Measurements from ENCODE around the gene USP17L29.
"Not testable (repeated sequence)": the region's sequence is repeated elsewhere in the genome, so short reads cannot be mapped to it uniquely, and the experiment has no call there.

The USP17L29 gene, protein sequence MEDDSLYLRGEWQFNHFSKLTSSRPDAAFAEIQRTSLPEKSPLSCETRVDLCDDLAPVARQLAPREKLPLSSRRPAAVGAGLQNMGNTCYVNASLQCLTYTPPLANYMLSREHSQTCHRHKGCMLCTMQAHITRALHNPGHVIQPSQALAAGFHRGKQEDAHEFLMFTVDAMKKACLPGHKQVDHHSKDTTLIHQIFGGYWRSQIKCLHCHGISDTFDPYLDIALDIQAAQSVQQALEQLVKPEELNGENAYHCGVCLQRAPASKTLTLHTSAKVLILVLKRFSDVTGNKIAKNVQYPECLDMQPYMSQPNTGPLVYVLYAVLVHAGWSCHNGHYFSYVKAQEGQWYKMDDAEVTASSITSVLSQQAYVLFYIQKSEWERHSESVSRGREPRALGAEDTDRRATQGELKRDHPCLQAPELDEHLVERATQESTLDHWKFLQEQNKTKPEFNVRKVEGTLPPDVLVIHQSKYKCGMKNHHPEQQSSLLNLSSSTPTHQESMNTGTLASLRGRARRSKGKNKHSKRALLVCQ

DNA sequence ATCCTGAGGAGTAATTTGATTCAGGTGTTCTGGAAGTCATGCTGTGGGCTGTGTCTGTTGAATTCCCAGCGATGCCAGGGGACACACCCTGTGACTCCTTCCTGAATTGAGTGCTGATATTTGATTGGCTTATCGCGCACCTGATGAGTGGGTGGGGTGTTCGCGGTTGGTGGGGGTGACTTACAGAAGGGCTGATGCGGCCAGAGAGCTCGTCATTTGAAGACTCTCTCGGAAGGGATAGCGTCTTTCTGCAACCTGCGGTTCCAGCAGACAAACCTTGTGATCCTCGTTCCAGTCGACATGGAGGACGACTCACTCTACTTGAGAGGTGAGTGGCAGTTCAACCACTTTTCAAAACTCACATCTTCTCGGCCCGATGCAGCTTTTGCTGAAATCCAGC lies at the start of gene USP17L29:
Gene USP17L29, plus strand, starts transcription at position 301 of the 400 bp plus-strand sequence. Its CDS starts 0 bp downstream, at position 301.
- DNase-seq: not testable (repeated sequence)

DNA sequence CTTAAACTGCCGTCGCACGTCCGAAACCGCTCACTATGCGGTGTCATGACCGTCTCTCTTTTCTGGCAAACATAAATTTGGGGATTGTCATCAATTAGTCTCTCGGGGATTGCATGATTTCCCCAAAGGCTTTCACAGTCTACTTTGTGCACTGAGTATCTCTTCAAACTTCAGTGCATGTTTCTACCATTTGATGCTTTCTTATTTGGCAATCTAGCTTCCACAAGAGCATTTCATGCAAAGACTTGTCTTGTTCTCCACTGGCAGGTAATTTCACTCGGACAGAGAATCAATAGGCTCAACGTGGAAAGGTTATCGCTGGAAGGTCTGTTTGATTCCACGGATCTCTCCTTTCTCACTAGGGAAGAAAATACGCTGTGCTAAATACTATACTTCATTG lies 29.2 kb upstream of the USP17L29 start:
- DNase-seq: not testable (repeated sequence)

DNA sequence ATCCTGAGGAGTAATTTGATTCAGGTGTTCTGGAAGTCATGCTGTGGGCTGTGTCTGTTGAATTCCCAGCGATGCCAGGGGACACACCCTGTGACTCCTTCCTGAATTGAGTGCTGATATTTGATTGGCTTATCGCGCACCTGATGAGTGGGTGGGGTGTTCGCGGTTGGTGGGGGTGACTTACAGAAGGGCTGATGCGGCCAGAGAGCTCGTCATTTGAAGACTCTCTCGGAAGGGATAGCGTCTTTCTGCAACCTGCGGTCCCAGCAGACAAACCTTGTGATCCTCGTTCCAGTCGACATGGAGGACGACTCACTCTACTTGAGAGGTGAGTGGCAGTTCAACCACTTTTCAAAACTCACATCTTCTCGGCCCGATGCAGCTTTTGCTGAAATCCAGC lies 28.6 kb upstream of the USP17L29 start, which contains the start of gene USP17L24:
Gene USP17L24, plus strand, starts transcription at position 301 of the 400 bp plus-strand sequence. Its CDS starts 0 bp downstream, at position 301.
- DNase-seq: not testable (repeated sequence)

DNA sequence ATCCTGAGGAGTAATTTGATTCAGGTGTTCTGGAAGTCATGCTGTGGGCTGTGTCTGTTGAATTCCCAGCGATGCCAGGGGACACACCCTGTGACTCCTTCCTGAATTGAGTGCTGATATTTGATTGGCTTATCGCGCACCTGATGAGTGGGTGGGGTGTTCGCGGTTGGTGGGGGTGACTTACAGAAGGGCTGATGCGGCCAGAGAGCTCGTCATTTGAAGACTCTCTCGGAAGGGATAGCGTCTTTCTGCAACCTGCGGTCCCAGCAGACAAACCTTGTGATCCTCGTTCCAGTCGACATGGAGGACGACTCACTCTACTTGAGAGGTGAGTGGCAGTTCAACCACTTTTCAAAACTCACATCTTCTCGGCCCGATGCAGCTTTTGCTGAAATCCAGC lies 23.8 kb upstream of the USP17L29 start, which contains the start of gene USP17L25:
Gene USP17L25, plus strand, starts transcription at position 301 of the 400 bp plus-strand sequence. Its CDS starts 0 bp downstream, at position 301.
- not testable (repeated sequence) for DNase-seq

DNA sequence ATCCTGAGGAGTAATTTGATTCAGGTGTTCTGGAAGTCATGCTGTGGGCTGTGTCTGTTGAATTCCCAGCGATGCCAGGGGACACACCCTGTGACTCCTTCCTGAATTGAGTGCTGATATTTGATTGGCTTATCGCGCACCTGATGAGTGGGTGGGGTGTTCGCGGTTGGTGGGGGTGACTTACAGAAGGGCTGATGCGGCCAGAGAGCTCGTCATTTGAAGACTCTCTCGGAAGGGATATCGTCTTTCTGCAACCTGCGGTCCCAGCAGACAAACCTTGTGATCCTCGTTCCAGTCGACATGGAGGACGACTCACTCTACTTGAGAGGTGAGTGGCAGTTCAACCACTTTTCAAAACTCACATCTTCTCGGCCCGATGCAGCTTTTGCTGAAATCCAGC lies 19.1 kb upstream of the USP17L29 start, which contains the start of gene USP17L26:
Gene USP17L26, plus strand, starts transcription at position 301 of the 400 bp plus-strand sequence. Its CDS starts 0 bp downstream, at position 301.
- DNase-seq: not testable (repeated sequence)

DNA sequence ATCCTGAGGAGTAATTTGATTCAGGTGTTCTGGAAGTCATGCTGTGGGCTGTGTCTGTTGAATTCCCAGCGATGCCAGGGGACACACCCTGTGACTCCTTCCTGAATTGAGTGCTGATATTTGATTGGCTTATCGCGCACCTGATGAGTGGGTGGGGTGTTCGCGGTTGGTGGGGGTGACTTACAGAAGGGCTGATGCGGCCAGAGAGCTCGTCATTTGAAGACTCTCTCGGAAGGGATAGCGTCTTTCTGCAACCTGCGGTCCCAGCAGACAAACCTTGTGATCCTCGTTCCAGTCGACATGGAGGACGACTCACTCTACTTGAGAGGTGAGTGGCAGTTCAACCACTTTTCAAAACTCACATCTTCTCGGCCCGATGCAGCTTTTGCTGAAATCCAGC lies 14.3 kb upstream of the USP17L29 start, which contains the start of gene USP17L5:
Gene USP17L5, plus strand, starts transcription at position 301 of the 400 bp plus-strand sequence. Its CDS starts 0 bp downstream, at position 301.
- not testable (repeated sequence) for DNase-seq

DNA sequence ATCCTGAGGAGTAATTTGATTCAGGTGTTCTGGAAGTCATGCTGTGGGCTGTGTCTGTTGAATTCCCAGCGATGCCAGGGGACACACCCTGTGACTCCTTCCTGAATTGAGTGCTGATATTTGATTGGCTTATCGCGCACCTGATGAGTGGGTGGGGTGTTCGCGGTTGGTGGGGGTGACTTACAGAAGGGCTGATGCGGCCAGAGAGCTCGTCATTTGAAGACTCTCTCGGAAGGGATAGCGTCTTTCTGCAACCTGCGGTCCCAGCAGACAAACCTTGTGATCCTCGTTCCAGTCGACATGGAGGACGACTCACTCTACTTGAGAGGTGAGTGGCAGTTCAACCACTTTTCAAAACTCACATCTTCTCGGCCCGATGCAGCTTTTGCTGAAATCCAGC lies 9.6 kb upstream of the USP17L29 start, which contains the start of gene USP17L27:
Gene USP17L27, plus strand, starts transcription at position 301 of the 400 bp plus-strand sequence. Its CDS starts 0 bp downstream, at position 301.
- not testable (repeated sequence) for DNase-seq

DNA sequence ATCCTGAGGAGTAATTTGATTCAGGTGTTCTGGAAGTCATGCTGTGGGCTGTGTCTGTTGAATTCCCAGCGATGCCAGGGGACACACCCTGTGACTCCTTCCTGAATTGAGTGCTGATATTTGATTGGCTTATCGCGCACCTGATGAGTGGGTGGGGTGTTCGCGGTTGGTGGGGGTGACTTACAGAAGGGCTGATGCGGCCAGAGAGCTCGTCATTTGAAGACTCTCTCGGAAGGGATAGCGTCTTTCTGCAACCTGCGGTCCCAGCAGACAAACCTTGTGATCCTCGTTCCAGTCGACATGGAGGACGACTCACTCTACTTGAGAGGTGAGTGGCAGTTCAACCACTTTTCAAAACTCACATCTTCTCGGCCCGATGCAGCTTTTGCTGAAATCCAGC lies 4.8 kb upstream of the USP17L29 start, which contains the start of gene USP17L28:
Gene USP17L28, plus strand, starts transcription at position 301 of the 400 bp plus-strand sequence. Its CDS starts 0 bp downstream, at position 301.
- not testable (repeated sequence) for DNase-seq

DNA sequence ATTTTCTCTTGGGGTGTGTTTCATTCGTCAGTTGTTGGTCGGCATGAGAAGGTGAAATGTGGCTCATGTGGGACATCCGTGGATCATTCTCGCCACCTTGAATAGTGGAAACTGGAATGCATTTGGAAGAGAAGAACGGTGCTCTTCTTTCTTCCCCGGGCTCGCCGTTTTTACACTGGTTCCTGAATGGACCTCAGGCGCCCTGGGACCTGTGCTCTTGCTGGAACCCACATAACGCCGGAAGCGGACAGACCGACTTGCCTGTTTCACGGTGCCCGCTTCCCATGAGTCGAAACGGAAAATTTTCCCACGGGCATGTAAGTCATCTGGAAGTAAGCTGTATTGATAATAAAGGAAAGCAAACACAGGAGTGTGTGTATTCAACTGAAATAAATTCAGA lies 2.6 kb upstream of the USP17L29 start:
- not testable (repeated sequence) for DNase-seq

DNA sequence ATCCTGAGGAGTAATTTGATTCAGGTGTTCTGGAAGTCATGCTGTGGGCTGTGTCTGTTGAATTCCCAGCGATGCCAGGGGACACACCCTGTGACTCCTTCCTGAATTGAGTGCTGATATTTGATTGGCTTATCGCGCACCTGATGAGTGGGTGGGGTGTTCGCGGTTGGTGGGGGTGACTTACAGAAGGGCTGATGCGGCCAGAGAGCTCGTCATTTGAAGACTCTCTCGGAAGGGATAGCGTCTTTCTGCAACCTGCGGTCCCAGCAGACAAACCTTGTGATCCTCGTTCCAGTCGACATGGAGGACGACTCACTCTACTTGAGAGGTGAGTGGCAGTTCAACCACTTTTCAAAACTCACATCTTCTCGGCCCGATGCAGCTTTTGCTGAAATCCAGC lies 9.4 kb downstream of the USP17L29 start, which contains the start of gene USP17L30:
Gene USP17L30, plus strand, starts transcription at position 301 of the 400 bp plus-strand sequence. Its CDS starts 0 bp downstream, at position 301.
- DNase-seq: not testable (repeated sequence)

DNA sequence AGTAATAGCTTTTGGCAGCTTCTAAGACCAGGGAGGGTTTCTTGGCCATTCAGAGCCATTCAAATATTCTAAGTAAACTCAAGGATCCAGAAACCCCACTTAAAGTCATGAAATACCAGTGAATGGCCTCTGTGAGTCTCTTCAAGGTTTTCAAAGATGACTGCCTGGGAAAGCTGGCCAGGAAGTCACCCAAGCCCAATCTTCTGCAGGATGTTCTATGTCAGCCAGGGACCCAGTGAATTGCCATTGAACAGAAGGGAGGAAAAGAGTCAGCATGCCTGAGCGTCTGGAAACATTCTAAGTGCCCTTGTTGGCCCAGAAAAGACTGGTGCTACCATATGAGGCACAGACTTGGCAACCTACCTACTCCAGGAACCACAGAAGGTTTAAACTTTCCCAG lies 26.4 kb downstream of the USP17L29 start:
- DNase-seq: not testable (repeated sequence)

DNA sequence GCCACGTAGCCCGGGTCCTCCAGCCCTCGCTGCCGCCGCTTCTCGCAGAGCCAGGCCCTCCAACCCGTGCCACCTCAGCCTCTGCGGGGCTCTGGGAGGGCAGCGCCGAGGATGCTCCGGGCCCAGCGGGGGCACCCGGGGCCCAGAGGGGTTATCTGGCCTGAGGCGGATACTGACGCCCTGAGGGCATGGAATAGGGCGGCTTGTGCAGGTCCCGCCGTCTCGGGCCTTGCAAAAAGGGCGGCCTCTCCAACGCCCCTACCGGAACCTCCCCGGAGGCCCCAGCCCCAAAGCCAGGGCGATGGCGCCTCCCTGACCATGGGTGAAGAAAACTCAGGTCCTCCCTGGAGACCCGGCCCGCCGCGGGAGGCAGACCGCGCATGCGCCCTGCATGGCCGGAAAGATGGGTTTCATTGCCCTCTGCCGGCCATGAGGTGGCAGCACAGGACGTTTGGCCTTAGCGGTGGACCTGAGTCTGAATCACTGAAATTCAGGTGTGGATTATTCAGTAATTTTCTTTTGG lies 27.6 kb downstream of the USP17L29 start:
- peak; percentile 67 to 69 for DNase-seq

DNA sequence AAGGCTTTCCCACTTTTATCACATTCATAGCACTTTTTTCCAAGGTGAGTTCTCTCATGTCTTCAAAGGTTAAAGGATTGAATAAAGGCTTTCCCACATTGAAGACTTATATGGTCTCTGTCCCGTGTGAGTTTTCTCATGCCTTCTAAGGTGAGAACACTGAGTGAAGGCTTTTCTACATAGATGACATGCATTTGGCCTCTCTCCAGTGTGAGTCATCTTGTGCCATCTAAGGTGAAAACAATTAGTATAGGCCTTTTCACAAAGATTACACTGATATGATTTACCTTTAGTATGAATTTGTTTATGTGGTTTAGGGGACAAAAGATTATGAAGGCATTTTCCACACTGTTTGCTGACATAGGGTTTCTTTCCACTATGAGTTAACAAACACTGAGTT lies 30.7 kb downstream of the USP17L29 start:
- DNase-seq: no peak

DNA sequence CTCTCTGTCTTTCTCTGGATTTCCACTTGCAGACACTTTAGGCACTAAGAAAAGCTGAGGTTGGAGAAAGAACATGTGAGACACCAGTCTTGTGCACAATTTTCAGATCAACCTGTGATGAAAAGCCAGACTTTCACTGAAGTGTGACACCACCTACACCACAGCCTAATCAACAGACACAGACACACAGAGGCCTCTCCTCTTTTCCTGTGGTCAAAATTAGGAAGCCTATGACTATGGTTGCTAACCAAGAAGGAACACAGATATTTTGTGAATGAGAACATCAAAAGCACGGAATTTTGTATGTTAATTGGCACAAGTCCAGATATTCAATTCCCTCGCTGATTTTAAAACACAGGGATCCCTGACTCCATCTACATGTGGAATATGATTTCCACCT lies 35.6 kb downstream of the USP17L29 start:
- not testable (repeated sequence) for DNase-seq

All from stimulated activated CD4-positive, alpha-beta T cell treated with anti-CD3 and anti-CD28 coated beads, Interleukin-2, amount 100 ng/mL, for 24 hours (primary cell).